ENCODE measurements around the gene PCNX2. TPM values are rescaled to one million over a fixed set of nuclear protein-coding genes. Genes with fewer than 3 reads are reported as not detected.

Gene PCNX2
- total and polyA plus RNA-seq, 2 donors (not counting 1 experiment from before 2014, with no cell fraction given) = 13.0 to 37.8 TPM

DNA sequence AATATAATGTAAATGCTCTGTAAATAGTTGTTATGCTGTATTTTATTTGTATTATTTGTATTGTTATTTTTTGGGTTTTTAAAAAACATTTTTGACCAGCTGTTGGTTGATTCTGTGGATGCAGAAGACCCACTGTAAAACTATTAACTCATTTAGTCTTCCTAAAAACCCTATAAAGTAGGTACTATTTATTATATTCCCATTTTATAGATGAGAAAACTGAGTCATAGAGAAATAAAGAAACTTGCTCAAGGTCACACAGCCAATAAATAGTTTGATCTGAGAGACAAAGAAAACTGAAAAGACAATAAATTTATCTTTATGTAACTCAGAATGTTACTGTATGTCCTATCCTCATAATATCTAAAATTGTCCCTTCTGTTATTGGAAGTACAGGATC lies 30.8 kb upstream of the PCNX2 start:
- no peak overlapping the region for H3K27ac ChIP-seq (ENCODE audit: insufficient read depth, low read length)
- TF ChIP-seq, protein P1, sequence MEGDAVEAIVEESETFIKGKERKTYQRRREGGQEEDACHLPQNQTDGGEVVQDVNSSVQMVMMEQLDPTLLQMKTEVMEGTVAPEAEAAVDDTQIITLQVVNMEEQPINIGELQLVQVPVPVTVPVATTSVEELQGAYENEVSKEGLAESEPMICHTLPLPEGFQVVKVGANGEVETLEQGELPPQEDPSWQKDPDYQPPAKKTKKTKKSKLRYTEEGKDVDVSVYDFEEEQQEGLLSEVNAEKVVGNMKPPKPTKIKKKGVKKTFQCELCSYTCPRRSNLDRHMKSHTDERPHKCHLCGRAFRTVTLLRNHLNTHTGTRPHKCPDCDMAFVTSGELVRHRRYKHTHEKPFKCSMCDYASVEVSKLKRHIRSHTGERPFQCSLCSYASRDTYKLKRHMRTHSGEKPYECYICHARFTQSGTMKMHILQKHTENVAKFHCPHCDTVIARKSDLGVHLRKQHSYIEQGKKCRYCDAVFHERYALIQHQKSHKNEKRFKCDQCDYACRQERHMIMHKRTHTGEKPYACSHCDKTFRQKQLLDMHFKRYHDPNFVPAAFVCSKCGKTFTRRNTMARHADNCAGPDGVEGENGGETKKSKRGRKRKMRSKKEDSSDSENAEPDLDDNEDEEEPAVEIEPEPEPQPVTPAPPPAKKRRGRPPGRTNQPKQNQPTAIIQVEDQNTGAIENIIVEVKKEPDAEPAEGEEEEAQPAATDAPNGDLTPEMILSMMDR (conservative IDR thresholded peaks at IDR 0.05 in 1 of 2, IDR thresholded peaks at IDR 0.05 in 1 of 2; ENCODE audit: low read depth in 1 of 2, low read length in 2 of 2) = no peak
- no peak for TF ChIP-seq EZH2 (IDR thresholded peaks at IDR 0.05; ENCODE audit: low read length, missing control alignments)
- peaks cover 2% of the 10 kb centered on the region for H3K27me3 ChIP-seq (ENCODE audit: control insufficient read depth, insufficient read depth, low read length)
- H2AFZ ChIP-seq (ENCODE audit: low read length) = no peak overlapping the region
- H3K4me1 ChIP-seq (ENCODE audit: control insufficient read depth, extremely low read depth, insufficient read depth, low read length) = no peaks in the 10 kb centered on the region
- no peaks in the 10 kb centered on the region for H3K36me3 ChIP-seq (ENCODE audit: control insufficient read depth, insufficient read depth, low read length)
- no peak for DNase-seq (ENCODE audit: low read depth in 2 of 2)
- no peak overlapping the region for H3K4me2 ChIP-seq (ENCODE audit: extremely low read depth, insufficient read depth, low read length)
- no peaks in the 10 kb centered on the region for H4K20me1 ChIP-seq (ENCODE audit: control insufficient read depth, extremely low read depth, insufficient read depth, low read length)
- H3K79me2 ChIP-seq (ENCODE audit: control insufficient read depth, insufficient read depth, low read length) = no peaks in the 10 kb centered on the region
- no peak overlapping the region for H3K9ac ChIP-seq (ENCODE audit: insufficient read depth, low read length)
- no peaks in the 10 kb centered on the region for H3K9me3 ChIP-seq (ENCODE audit: control insufficient read depth, insufficient read depth, low read depth, low read length)
- H3K4me3 ChIP-seq (replicated peaks in 1 of 4; ENCODE audit: control extremely low read depth in 1 of 4, insufficient read depth in 1 of 4, low read depth in 3 of 4, low read length in 4 of 4) = no peak overlapping the region

DNA sequence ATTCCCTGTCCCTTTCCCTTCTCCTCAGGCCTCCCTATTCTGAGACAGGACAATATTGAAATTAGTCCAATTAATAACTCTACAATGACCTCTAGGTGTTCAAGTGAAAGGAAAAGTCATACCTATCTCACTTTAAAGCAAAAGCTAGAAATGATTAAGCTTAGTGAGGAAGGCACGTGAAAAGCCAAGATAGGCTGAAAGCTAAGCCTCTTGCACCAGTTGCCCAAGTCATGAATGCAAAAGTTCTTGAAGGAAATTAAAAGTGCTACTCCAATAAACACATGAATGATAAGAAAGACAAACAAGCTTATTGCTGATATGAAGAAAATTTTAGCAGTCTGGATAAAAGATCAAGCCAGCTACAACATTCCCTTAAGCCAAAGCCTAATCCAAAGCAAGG lies 28.2 kb upstream of the PCNX2 start:
- Histone ChIP-seq H3K4me1 (ENCODE audit: control insufficient read depth, extremely low read depth, insufficient read depth, low read length) (no peaks in the 10 kb centered on the region), H3K4me2 (ENCODE audit: extremely low read depth, insufficient read depth, low read length) (no peak overlapping the region), H3K4me3 (replicated peaks in 1 of 4; ENCODE audit: control extremely low read depth in 1 of 4, insufficient read depth in 1 of 4, low read depth in 3 of 4, low read length in 4 of 4) (no peak overlapping the region), H3K9me3 (ENCODE audit: control insufficient read depth, insufficient read depth, low read depth, low read length) (no peaks in the 10 kb centered on the region), H4K20me1 (ENCODE audit: control insufficient read depth, extremely low read depth, insufficient read depth, low read length) (no peaks in the 10 kb centered on the region), H3K27ac (ENCODE audit: insufficient read depth, low read length) (no peak overlapping the region), H3K79me2 (ENCODE audit: control insufficient read depth, insufficient read depth, low read length) (no peaks in the 10 kb centered on the region), H3K36me3 (ENCODE audit: control insufficient read depth, insufficient read depth, low read length) (no peaks in the 10 kb centered on the region), H3K9ac (ENCODE audit: insufficient read depth, low read length) (no peak overlapping the region), H2AFZ (ENCODE audit: low read length) (no peak overlapping the region), H3K27me3 (ENCODE audit: control insufficient read depth, insufficient read depth, low read length) (peaks cover 2% of the 10 kb centered on the region)
- TF ChIP-seq, protein P1 (conservative IDR thresholded peaks at IDR 0.05 in 1 of 2, IDR thresholded peaks at IDR 0.05 in 1 of 2; ENCODE audit: low read depth in 1 of 2, low read length in 2 of 2) = no peak
- TF ChIP-seq EZH2 (IDR thresholded peaks at IDR 0.05; ENCODE audit: low read length, missing control alignments) = no peak
- no peak for DNase-seq (ENCODE audit: low read depth in 2 of 2)

DNA sequence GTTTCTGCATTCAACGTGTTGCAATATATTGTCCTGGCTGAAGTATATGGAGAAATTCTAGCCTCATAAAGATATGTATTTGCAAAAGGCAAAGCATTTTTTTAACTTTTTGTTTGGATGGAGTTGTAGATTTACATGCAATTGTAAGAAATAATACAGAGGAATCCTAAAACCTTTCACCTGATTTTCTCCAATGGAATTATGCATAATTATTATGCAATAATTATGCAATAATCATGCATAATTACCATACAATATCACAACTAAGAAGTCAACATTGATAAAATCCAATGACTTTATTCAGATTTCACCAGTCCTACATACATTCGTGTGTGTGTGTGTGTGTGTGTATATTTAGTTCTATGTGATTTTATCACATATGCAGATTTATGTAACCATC lies 24.5 kb upstream of the PCNX2 start:
- H3K79me2 ChIP-seq (ENCODE audit: control insufficient read depth, insufficient read depth, low read length) = no peaks in the 10 kb centered on the region
- no peak overlapping the region for H3K4me2 ChIP-seq (ENCODE audit: extremely low read depth, insufficient read depth, low read length)
- H3K4me1 ChIP-seq (ENCODE audit: control insufficient read depth, extremely low read depth, insufficient read depth, low read length) = no peaks in the 10 kb centered on the region

More for the DNA sequence above, 24.5 kb upstream of the PCNX2 start:
- H4K20me1 ChIP-seq (ENCODE audit: control insufficient read depth, extremely low read depth, insufficient read depth, low read length) = no peaks in the 10 kb centered on the region
- H3K36me3 ChIP-seq (ENCODE audit: control insufficient read depth, insufficient read depth, low read length) = no peaks in the 10 kb centered on the region
- H3K27ac ChIP-seq (ENCODE audit: insufficient read depth, low read length) = no peak overlapping the region
- DNase-seq (ENCODE audit: low read depth in 2 of 2) = no peak
- H3K4me3 ChIP-seq (replicated peaks in 1 of 4; ENCODE audit: control extremely low read depth in 1 of 4, insufficient read depth in 1 of 4, low read depth in 3 of 4, low read length in 4 of 4) = no peak overlapping the region
- no peak overlapping the region for H3K9ac ChIP-seq (ENCODE audit: insufficient read depth, low read length)
- TF ChIP-seq, protein P1 (conservative IDR thresholded peaks at IDR 0.05 in 1 of 2, IDR thresholded peaks at IDR 0.05 in 1 of 2; ENCODE audit: low read depth in 1 of 2, low read length in 2 of 2) = no peak
- TF ChIP-seq EZH2 (IDR thresholded peaks at IDR 0.05; ENCODE audit: low read length, missing control alignments) = no peak
- no peaks in the 10 kb centered on the region for H3K9me3 ChIP-seq (ENCODE audit: control insufficient read depth, insufficient read depth, low read depth, low read length)
- H3K27me3 ChIP-seq (ENCODE audit: control insufficient read depth, insufficient read depth, low read length) = no peaks in the 10 kb centered on the region
- H2AFZ ChIP-seq (ENCODE audit: low read length) = no peak overlapping the region
